Ascending aorta (tissue), 2 donors: Measurements from ENCODE around the gene GFPT1. TPM values are rescaled to one million over a fixed set of nuclear protein-coding genes. Genes with fewer than 3 reads are reported as not detected.

ENCODE experiments used
- DNase-seq, 2 donors: peaks; one replicate each; pipeline ENCODE4 v3.0.0-alpha.2; 2019; ENCODE audit warnings: low spot score in 2 of 2
- H3K27ac ChIP-seq, 2 donors: fragments of 200-600 bp; sonication (generic); one replicate each; pipeline ENCODE4 v1.5.1; 2016 to 2017; ENCODE audit warnings: mild to moderate bottlenecking in 1 of 2
- H3K27me3 ChIP-seq: fragments of 200-600 bp; sonication (generic); one replicate; pipeline ENCODE4 v1.5.1; 2017
- H3K36me3 ChIP-seq, 2 donors: fragments of 200-600 bp; sonication (generic); one replicate each; pipeline ENCODE4 v1.5.1; 2016
- H3K4me1 ChIP-seq, 2 donors: fragments of 200-600 bp; sonication (generic); one replicate each; pipeline ENCODE4 v1.5.1; 2016 to 2017; ENCODE audit warnings: mild to moderate bottlenecking in 1 of 2
- H3K4me3 ChIP-seq, 2 donors: fragments of 200-600 bp; sonication (generic); one replicate each; pipeline ENCODE4 v1.5.1; 2016 to 2017; ENCODE audit warnings: mild to moderate bottlenecking in 1 of 2
- H3K9me3 ChIP-seq, 2 donors: fragments of 200-600 bp; sonication (generic); one replicate each; pipeline ENCODE4 v1.5.1; 2016
- intact Hi-C: fragments of 100-400 bp; cut with DNase I; formaldehyde crosslinking; loops from one replicate; pipeline ENCODE4 v1.15.1; 2023
- total RNA-seq: library from RNA; depleted of rRNA; stranded (reverse); fragments of >200 nt; gene quantifications from one replicate; pipeline ENCODE4 v1.1.0, GENCODE V29; 2016
- TF ChIP-seq, protein P1 (sequence below), 3 experiments: fragments of 200-600 bp in 2 of 3; fragments of 450-650 bp in 1 of 3; sonication (generic) in 2 of 3; IDR thresholded peaks; one replicate each; pipeline ENCODE4 v1.5.1; 2016 to 2019; ENCODE audit warnings: antibody characterized with exemption in 3 of 3, mild to moderate bottlenecking in 1 of 3, moderate library complexity in 1 of 3

GFPT1 gene
- total RNA-seq, 1 donor from 2014 or later, result 25.7 TPM

DNA sequence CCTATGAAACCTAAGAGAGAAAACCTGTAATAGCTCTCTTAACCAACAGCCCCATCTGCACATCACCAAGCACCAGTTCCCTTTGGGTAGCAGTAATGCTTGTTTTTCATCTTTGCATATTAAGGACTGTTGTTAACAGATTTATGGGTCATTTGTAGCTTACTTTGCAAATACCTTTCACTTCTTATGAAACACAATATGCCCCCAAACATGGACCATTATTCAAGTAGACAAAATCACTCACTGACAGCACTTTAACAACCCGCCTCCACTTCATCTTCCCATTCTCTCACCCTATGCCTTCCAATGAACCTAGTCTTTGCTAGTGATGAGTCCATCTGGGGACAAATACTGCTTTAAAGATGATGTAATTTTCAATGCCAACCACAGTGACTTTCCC, 64.4 kb downstream of the GFPT1 start:
- no peak overlapping the region for H3K4me3 ChIP-seq
- no peaks in the 10 kb centered on the region for H3K27me3 ChIP-seq
- DNase-seq, result no peak
- TF ChIP-seq, protein P1, sequence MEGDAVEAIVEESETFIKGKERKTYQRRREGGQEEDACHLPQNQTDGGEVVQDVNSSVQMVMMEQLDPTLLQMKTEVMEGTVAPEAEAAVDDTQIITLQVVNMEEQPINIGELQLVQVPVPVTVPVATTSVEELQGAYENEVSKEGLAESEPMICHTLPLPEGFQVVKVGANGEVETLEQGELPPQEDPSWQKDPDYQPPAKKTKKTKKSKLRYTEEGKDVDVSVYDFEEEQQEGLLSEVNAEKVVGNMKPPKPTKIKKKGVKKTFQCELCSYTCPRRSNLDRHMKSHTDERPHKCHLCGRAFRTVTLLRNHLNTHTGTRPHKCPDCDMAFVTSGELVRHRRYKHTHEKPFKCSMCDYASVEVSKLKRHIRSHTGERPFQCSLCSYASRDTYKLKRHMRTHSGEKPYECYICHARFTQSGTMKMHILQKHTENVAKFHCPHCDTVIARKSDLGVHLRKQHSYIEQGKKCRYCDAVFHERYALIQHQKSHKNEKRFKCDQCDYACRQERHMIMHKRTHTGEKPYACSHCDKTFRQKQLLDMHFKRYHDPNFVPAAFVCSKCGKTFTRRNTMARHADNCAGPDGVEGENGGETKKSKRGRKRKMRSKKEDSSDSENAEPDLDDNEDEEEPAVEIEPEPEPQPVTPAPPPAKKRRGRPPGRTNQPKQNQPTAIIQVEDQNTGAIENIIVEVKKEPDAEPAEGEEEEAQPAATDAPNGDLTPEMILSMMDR (IDR thresholded peaks at IDR 0.05), result no peak
- intact Hi-C loops, result no loop called here
- H3K36me3 ChIP-seq, result peaks cover 21 to 33% of the 10 kb centered on the region in 2 donors
- peaks cover 0 to 15% of the 10 kb centered on the region in 2 donors for H3K4me1 ChIP-seq
- peak overlapping the region; percentile 9 to 36 for H3K27ac ChIP-seq
- no peaks in the 10 kb centered on the region for H3K9me3 ChIP-seq

- no peaks in the 10 kb centered on the region for H3K27me3 ChIP-seq
- H3K36me3 ChIP-seq, result peaks cover 0 to 10% of the 10 kb centered on the region in 2 donors
- no peak overlapping the region for H3K4me3 ChIP-seq
- H3K4me1 ChIP-seq, result peaks cover 0 to 9% of the 10 kb centered on the region in 2 donors
- DNase-seq, result no peak
- intact Hi-C loops, result no loop called here
- TF ChIP-seq, protein P1 (IDR thresholded peaks at IDR 0.05), result no peak
- no peak overlapping the region for H3K27ac ChIP-seq
- H3K9me3 ChIP-seq, result peaks cover 0 to 6% of the 10 kb centered on the region in 2 donors
These were observed 70.5 kb downstream of the GFPT1 start for GRCh38 chr2:69316550-69316949.

GRCh38 chr2:69315160-69315761, 71.8 kb downstream of the GFPT1 start:
- H3K36me3 ChIP-seq, result peaks cover 0 to 10% of the 10 kb centered on the region in 2 donors
- H3K4me3 ChIP-seq, result no peak overlapping the region
- intact Hi-C loops, result no loop called here
- H3K4me1 ChIP-seq, result peaks cover 0 to 14% of the 10 kb centered on the region in 2 donors
- TF ChIP-seq, protein P1 (IDR thresholded peaks at IDR 0.05), result no peak
- peaks cover 0 to 6% of the 10 kb centered on the region in 2 donors for H3K9me3 ChIP-seq
- H3K27me3 ChIP-seq, result no peaks in the 10 kb centered on the region
- no peak overlapping the region for H3K27ac ChIP-seq
- no peak for DNase-seq

GRCh38 chr2:69311024-69311416, 76.0 kb downstream of the GFPT1 start:
- H3K27ac ChIP-seq, result peak overlapping the region; percentile 81 to 82

GRCh38 chr2:69310111-69311023, 76.7 kb downstream of the GFPT1 start:
- H3K4me1 ChIP-seq, result peaks cover 4 to 42% of the 10 kb centered on the region in 2 donors
- TF ChIP-seq, protein P1 (IDR thresholded peaks at IDR 0.05), result no peak

More at GRCh38 chr2:69311024-69311416, 76.0 kb downstream of the GFPT1 start:
- intact Hi-C loops, result no loop called here
- Histone ChIP-seq H3K4me3 (no peak overlapping the region), H3K36me3 (no peaks in the 10 kb centered on the region), H3K27me3 (no peaks in the 10 kb centered on the region), H3K9me3 (peaks cover 0 to 6% of the 10 kb centered on the region in 2 donors), H3K4me1 (peaks cover 4 to 39% of the 10 kb centered on the region in 2 donors)
- DNase-seq, result no peak
- TF ChIP-seq, protein P1 (IDR thresholded peaks at IDR 0.05), result no peak

More at GRCh38 chr2:69310111-69311023, 76.7 kb downstream of the GFPT1 start:
- Histone ChIP-seq H3K9me3 (peaks cover 0 to 6% of the 10 kb centered on the region in 2 donors), H3K36me3 (no peaks in the 10 kb centered on the region), H3K27me3 (no peaks in the 10 kb centered on the region), H3K4me3 (no peak overlapping the region), H3K27ac (peak overlapping the region; percentile 81 to 82)
- DNase-seq, result no peak
- intact Hi-C loops, result no loop called here
